HL-60 (cell line): ENCODE data around the gene SLC17A1.

Experiments
- DNase-seq, 2 experiments: peaks; one replicate each; pipeline ENCODE4 v3.0.0-alpha.2; 2010 to 2020; ENCODE audit warnings: low read depth in 1 of 2, low spot score in 1 of 2
- H3K27ac ChIP-seq: fragments of 250-450 bp; sonication (Bioruptor Pico); replicated peaks from 2 replicates; pipeline ENCODE4 v1.5.1; 2020; ENCODE audit warnings: mild to moderate bottlenecking, moderate library complexity
- H3K27me3 ChIP-seq: fragments of 250-450 bp; sonication (Bioruptor Pico); 2 replicates; pipeline ENCODE4 v1.5.1; 2021; ENCODE audit warnings: mild to moderate bottlenecking, moderate library complexity; ENCODE audit not compliant: insufficient read depth, poor library complexity, severe bottlenecking
- H3K4me3 ChIP-seq: replicated peaks from 2 replicates; pipeline ENCODE4 v1.5.1; 2011; ENCODE audit warnings: mild to moderate bottlenecking, control low read depth, low read length; ENCODE audit not compliant: insufficient read depth
- CTCF ChIP-seq: IDR thresholded peaks from one replicate; pipeline ENCODE4 v1.5.1; 2011; ENCODE audit warnings: low read length, control low read depth, inconsistent platforms; ENCODE audit not compliant: insufficient read depth
- GABPA ChIP-seq: IDR thresholded peaks from 2 replicates; pipeline ENCODE4 v1.6.1; 2012; ENCODE audit warnings: low read depth
- POLR2AphosphoS5 ChIP-seq: IDR thresholded peaks from 2 replicates; pipeline ENCODE4 v1.6.1; 2012; ENCODE audit warnings: low read depth
- REST ChIP-seq: IDR thresholded peaks from 2 replicates; pipeline ENCODE4 v1.6.1; 2012; ENCODE audit warnings: low read depth; ENCODE audit not compliant: insufficient replicate concordance
- SPI1 ChIP-seq: IDR thresholded peaks from 2 replicates; pipeline ENCODE4 v1.6.1; 2012; ENCODE audit warnings: low read depth, mild to moderate bottlenecking, borderline replicate concordance
- long read RNA-seq: library from polyadenylated mRNA; unstranded; transcript quantifications from one replicate; pipeline ENCODE4 v2.0.0, GENCODE V29; 2020

Gene SLC17A1
- long read RNA-seq, result 0 reads

- TF ChIP-seq POLR2AphosphoS5, result no peak
- no peak for TF ChIP-seq GABPA
- TF ChIP-seq REST, result no peak
- TF ChIP-seq CTCF, result no peak
- no peak for TF ChIP-seq SPI1
- Histone ChIP-seq H3K4me3 (no peak within 1 kb of the TSS), H3K27me3 (no peaks in the 10 kb centered on the region), H3K27ac (no peak within 1 kb of the TSS)
- DNase-seq, result no peak
Measured at GRCh38 chr6:25831532-25832306, at the start of gene SLC17A1. Gene SLC17A1, minus strand, starts transcription at chr6:25832052. Its CDS starts 1,495 bp downstream, at chr6:25830557.

- DNase-seq, result no peak
- TF ChIP-seq REST, result no peak
- TF ChIP-seq GABPA, result no peak
- no peak for TF ChIP-seq SPI1
- TF ChIP-seq POLR2AphosphoS5, result no peak
- no peak for TF ChIP-seq CTCF
- no peak overlapping the region for H3K4me3 ChIP-seq
- H3K27ac ChIP-seq, result no peak overlapping the region
- H3K27me3 ChIP-seq, result no peaks in the 10 kb centered on the region
Measured at GRCh38 chr6:25880601-25881000, 48.7 kb upstream of the SLC17A1 start.

GRCh38 chr6:25878721-25879322, 47.0 kb upstream of the SLC17A1 start:
- no peak overlapping the region for H3K4me3 ChIP-seq
- no peak for DNase-seq
- TF ChIP-seq REST (no peak), CTCF (no peak), POLR2AphosphoS5 (no peak), SPI1 (no peak), GABPA (no peak)
- H3K27me3 ChIP-seq, result no peaks in the 10 kb centered on the region
- H3K27ac ChIP-seq, result no peak overlapping the region
